PC-3 (cell line): ENCODE data around the gene KIRREL1. TPM values are rescaled to one million over a fixed set of nuclear protein-coding genes. Genes with fewer than 3 reads are reported as not detected.

Source experiments
- ATAC-seq: fragments of 200-7000 bp; cut with Tn5 transposase; 2 replicates; pipeline ENCODE4 v1.9.1; 2020; ENCODE audit warnings: mild to moderate bottlenecking, moderate library complexity
- BruUV-seq: library from RNA; stranded (reverse); fragments of 400-500 nt; replicated peaks from 2 replicates; lab custom pipeline; 2021; lab: Mats Ljungman, UMichigan
- CTCF ChIA-PET: fragments of 300-600 bp; sonication (Branson Sonifier 250); formaldehyde crosslinking; loops from one replicate; lab custom pipeline; 2022; ENCODE audit warnings: antibody characterized with exemption; lab: Charles Lee
- POLR2A ChIA-PET: fragments of 300-600 bp; sonication (Branson Sonifier 250); formaldehyde crosslinking; loops from one replicate; lab custom pipeline; 2022; ENCODE audit warnings: antibody characterized with exemption; ENCODE audit not compliant: unreplicated experiment; lab: Charles Lee
- DNase-seq: peaks from one replicate; pipeline ENCODE4 v3.0.0-alpha.2; 2015
- H2AFZ ChIP-seq: fragments of 300-600 bp; sonication (generic); 2 replicates; pipeline ENCODE4 v1.6.0; 2016; ENCODE audit warnings: antibody characterized with exemption, low read length
- H3F3A ChIP-seq: fragments of 300-600 bp; sonication (generic); one replicate; pipeline ENCODE4 v1.6.0; 2017; ENCODE audit warnings: antibody characterized with exemption, low read length, control low read depth, mild to moderate bottlenecking; ENCODE audit not compliant: unreplicated experiment
- H3K27ac ChIP-seq: fragments of 300-600 bp; sonication (generic); 2 replicates; pipeline ENCODE4 v1.5.1; 2016; ENCODE audit warnings: mild to moderate bottlenecking, low read length
- H3K27me3 ChIP-seq: fragments of 300-600 bp; sonication (generic); 2 replicates; pipeline ENCODE4 v1.6.1; 2016; ENCODE audit warnings: low read length, mixed read lengths
- H3K36me3 ChIP-seq: fragments of 300-600 bp; sonication (generic); 2 replicates; pipeline ENCODE4 v1.6.1; 2016; ENCODE audit warnings: low read depth, mixed run types, low read length, mixed read lengths
- H3K4me1 ChIP-seq: fragments of 300-600 bp; sonication (generic); 2 replicates; pipeline ENCODE4 v1.5.1; 2016; ENCODE audit warnings: low read length; ENCODE audit not compliant: insufficient read depth
- H3K4me2 ChIP-seq: fragments of 300-600 bp; sonication (generic); 2 replicates; pipeline ENCODE4 v1.6.0; 2016; ENCODE audit warnings: low read length
- H3K4me3 ChIP-seq: fragments of 300-600 bp; sonication (generic); 2 replicates; pipeline ENCODE4 v1.5.1; 2016; ENCODE audit warnings: mild to moderate bottlenecking, low read length, mixed read lengths
- H3K79me2 ChIP-seq: fragments of 300-600 bp; sonication (generic); 2 replicates; pipeline ENCODE4 v1.6.1; 2017; ENCODE audit warnings: low read length, mixed read lengths
- H3K9ac ChIP-seq: fragments of 300-600 bp; sonication (generic); 2 replicates; pipeline ENCODE4 v1.6.0; 2016; ENCODE audit warnings: mild to moderate bottlenecking, low read length
- H3K9me2 ChIP-seq: fragments of 300-600 bp; sonication (generic); replicated peaks from 2 replicates; pipeline ENCODE4 v1.6.1; 2016; ENCODE audit warnings: mixed run types, low read length, mixed read lengths
- H3K9me3 ChIP-seq: fragments of 300-600 bp; sonication (generic); 2 replicates; pipeline ENCODE4 v1.6.1; 2016; ENCODE audit warnings: low read length, mixed read lengths
- H4K20me1 ChIP-seq: fragments of 300-600 bp; sonication (generic); 2 replicates; pipeline ENCODE4 v1.6.1; 2016; ENCODE audit warnings: low read length, mixed read lengths
- CTCF ChIP-seq: fragments of 300-600 bp; sonication (generic); conservative IDR thresholded peaks from 2 replicates; pipeline ENCODE4 v1.5.1; 2017; ENCODE audit warnings: antibody characterized with exemption, low read depth, mild to moderate bottlenecking, low read length
- EZH2 ChIP-seq: fragments of 300-600 bp; sonication (generic); IDR thresholded peaks from one replicate; pipeline ENCODE4 v1.6.1; 2017; ENCODE audit warnings: antibody characterized with exemption, mild to moderate bottlenecking, low read length; ENCODE audit not compliant: unreplicated experiment
- EZH2phosphoT487 ChIP-seq: fragments of 300-600 bp; sonication (generic); IDR thresholded peaks from 2 replicates; pipeline ENCODE4 v1.6.1; 2018; ENCODE audit warnings: mild to moderate bottlenecking, antibody characterized with exemption, low read length, borderline replicate concordance
- intact Hi-C: fragments of 100-400 bp; cut with micrococcal nuclease; formaldehyde crosslinking; loops from 2 replicates; pipeline ENCODE4 v1.9.0; 2023
- total RNA-seq: library from RNA; depleted of rRNA; stranded (reverse); fragments of >200 nt; gene quantifications from 2 replicates; pipeline ENCODE4 v1.2.3, GENCODE V29; 2014

Gene KIRREL1
- total RNA-seq, 1 experiment from 2014 or later: 49.8 TPM

DNA sequence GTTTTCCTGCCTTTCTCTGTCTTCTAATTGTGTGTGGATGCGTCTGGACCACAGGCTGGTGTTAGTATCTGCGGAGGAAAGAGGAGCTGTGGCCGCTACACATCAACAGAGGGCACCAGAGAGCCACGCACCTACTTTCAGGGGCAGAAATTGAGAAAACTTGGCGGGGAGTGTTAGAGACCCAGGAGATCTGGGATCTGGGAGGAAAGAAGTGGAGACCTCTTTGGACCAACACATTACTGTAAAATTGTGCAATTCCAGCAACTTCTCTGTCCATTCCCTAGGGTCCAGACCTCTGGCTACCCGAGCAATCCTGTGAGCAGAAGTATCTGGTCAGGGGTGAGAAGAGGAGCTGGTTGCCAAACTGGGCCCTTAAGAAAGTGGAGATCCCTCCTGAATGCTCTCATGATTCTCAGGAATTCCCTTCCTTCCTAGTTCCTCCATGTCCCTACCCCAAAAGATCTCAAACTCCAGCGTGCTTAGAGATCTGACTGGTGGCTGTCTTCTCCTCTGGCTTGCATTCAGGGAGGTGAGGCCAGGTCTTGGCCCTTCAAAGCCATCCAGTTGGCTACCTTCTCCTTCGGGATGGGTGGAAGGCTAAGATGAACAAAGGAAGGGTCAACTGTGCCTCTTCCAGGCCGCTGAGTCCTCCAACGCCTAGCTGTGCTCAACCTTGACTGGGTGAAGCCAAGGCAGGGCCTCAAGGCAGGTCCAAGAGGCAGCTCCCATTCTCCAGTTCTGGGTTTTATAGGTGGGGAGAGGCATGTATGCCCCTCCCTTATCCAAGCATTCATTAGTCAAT lies 1.2 kb upstream of the KIRREL1 start:
- Histone ChIP-seq H3K9me3 (no peaks in the 10 kb centered on the region), H3K27ac (no peak overlapping the region), H3K9me2 (no peaks in the 10 kb centered on the region), H3K4me3 (peak overlapping the region; percentile 96; the same call in 1 of the 2 replicates), H3K4me2 (peak overlapping the region; percentile 87), H3K36me3 (no peaks in the 10 kb centered on the region), H3K9ac (no peak overlapping the region), H3K27me3 (peaks cover 15% of the 10 kb centered on the region; the same call in 1 of the 2 replicates), H4K20me1 (0 out of 2 replicates have a peak, but pooled peaks cover 4% of the 10 kb centered on the region), H2AFZ (no peak overlapping the region), H3F3A (no peaks in the 10 kb centered on the region), H3K79me2 (peaks cover 38% of the 10 kb centered on the region), H3K4me1 (peaks cover 27% of the 10 kb centered on the region)
- POLR2A ChIA-PET: interaction anchor here (0.5 kb wide), 1 partner anchor 18 kb away, joined by 9 read pairs; no protein-coding TSS in a partner anchor
- DNase-seq (peak; percentile 84), ATAC-seq (peak; percentile 47)
- CTCF ChIA-PET: interaction anchor here (0.6 to 3.0 kb wide), 18 partner anchors 11 to 132 kb away, joined by 3 to 45 read pairs (median 5); no protein-coding TSS in a partner anchor
- intact Hi-C loops: loop anchor here (1.0 to 2.0 kb wide), 7 partner anchors 18 to 129 kb away; no protein-coding TSS in a partner anchor
- BruUV-seq: no TSS peak
- TF ChIP-seq CTCF: peak; percentile 99
- no peak for TF ChIP-seq EZH2phosphoT487
- no peak for TF ChIP-seq EZH2

- H2AFZ ChIP-seq: peak overlapping the region; percentile 92
- DNase-seq: peak; percentile 13
- no peaks in the 10 kb centered on the region for H3F3A ChIP-seq
- H3K9me3 ChIP-seq: no peaks in the 10 kb centered on the region
- BruUV-seq: TSS peak; percentile 69
- peaks cover 27% of the 10 kb centered on the region for H3K4me1 ChIP-seq
- H4K20me1 ChIP-seq: 0 out of 2 replicates have a peak, but pooled peaks cover 4% of the 10 kb centered on the region
- peak overlapping the region; percentile 84 for H3K9ac ChIP-seq
- H3K4me3 ChIP-seq: peak overlapping the region; percentile 96
- POLR2A ChIA-PET: no interaction called here
- H3K27ac ChIP-seq: no peak overlapping the region
- intact Hi-C loops: loop anchor here (1.0 to 2.0 kb wide), 7 partner anchors 18 to 129 kb away; no protein-coding TSS in a partner anchor
- TF ChIP-seq CTCF (no peak), EZH2 (no peak), EZH2phosphoT487 (no peak)
- peaks cover 44% of the 10 kb centered on the region for H3K79me2 ChIP-seq
- H3K36me3 ChIP-seq: no peaks in the 10 kb centered on the region
- H3K4me2 ChIP-seq: peak overlapping the region; percentile 87
- CTCF ChIA-PET: interaction anchor here (0.5 to 3.0 kb wide), 16 partner anchors 17 to 131 kb away, joined by 3 to 45 read pairs (median 5); no protein-coding TSS in a partner anchor
- H3K9me2 ChIP-seq: no peaks in the 10 kb centered on the region
- H3K27me3 ChIP-seq: peaks cover 10% of the 10 kb centered on the region; the same call in 1 of the 2 replicates
- peak; percentile 11 for ATAC-seq
Observed at GRCh38 chr1:157992833-157993146, 655 bp upstream of the KIRREL1 start.
